Endothelial cell of umbilical vein (primary cell): Measurements from ENCODE around the gene AMT. TPM values are rescaled to one million over a fixed set of nuclear protein-coding genes. Genes with fewer than 3 reads are reported as not detected.

Experiments
- BruUV-seq: library from RNA; stranded (reverse); fragments of 400-500 nt; replicated peaks from 2 replicates; lab custom pipeline; 2021; lab: Mats Ljungman, UMichigan
- CTCF ChIA-PET: fragments of 300-600, 350-600 bp; sonication (Branson Sonifier 250); formaldehyde crosslinking; loops from one replicate; lab custom pipeline; 2021; ENCODE audit warnings: antibody characterized with exemption, inconsistent platforms; lab: Charles Lee
- POLR2A ChIA-PET: fragments of 300-600, 350-600 bp; sonication (Branson Sonifier 250); formaldehyde crosslinking; loops from one replicate; lab custom pipeline; 2021; ENCODE audit warnings: antibody characterized with exemption, inconsistent platforms; lab: Charles Lee
- DNase-seq: peaks from one replicate; pipeline ENCODE4 v3.0.0-alpha.2; 2011; ENCODE audit warnings: low read depth, low spot score
- FAIRE-seq: peaks from 2 replicates; lab custom pipeline; 2011; peaks lifted over from hg19 to GRCh38; lab: Jason Lieb, UNC
- H2AFZ ChIP-seq: 2 replicates; pipeline ENCODE4 v1.6.0; 2012; ENCODE audit warnings: low read depth, low read length, control low read depth, inconsistent platforms
- H3K27ac ChIP-seq: 2 replicates; pipeline ENCODE4 v1.5.1; 2011; ENCODE audit warnings: low read depth, mild to moderate bottlenecking, control low read depth, low read length, moderate library complexity; ENCODE audit not compliant: insufficient read depth
- H3K27me3 ChIP-seq, 2 experiments: 2 replicates each; pipeline versions ENCODE4 v1.6.0 to v1.6.1; 2011; ENCODE audit warnings: low read length in 2 of 2, mixed read lengths in 1 of 2; ENCODE audit not compliant: control insufficient read depth in 2 of 2, insufficient read depth in 2 of 2
- H3K36me3 ChIP-seq, 2 experiments: 2 replicates in 1 of 2; 3 replicates in 1 of 2; pipeline ENCODE4 v1.5.1; 2011; ENCODE audit warnings: low read length in 2 of 2, mild to moderate bottlenecking in 1 of 2, moderate library complexity in 1 of 2; ENCODE audit not compliant: control insufficient read depth in 2 of 2, insufficient read depth in 2 of 2; ENCODE audit errors: extremely low read depth in 1 of 2
- H3K4me1 ChIP-seq: 3 replicates; pipeline ENCODE4 v1.5.1; 2011; ENCODE audit warnings: mild to moderate bottlenecking, low read length; ENCODE audit not compliant: control insufficient read depth, insufficient read depth; ENCODE audit errors: extremely low read depth
- H3K4me2 ChIP-seq: 2 replicates; pipeline ENCODE4 v1.6.1; 2011; ENCODE audit warnings: low read length, control low read depth, mixed read lengths; ENCODE audit not compliant: insufficient read depth
- H3K4me3 ChIP-seq, 3 experiments: fragments of 200-600 bp in 1 of 3; sonication (generic), shearing (Covaris generic) in 1 of 3; replicated peaks in 1 of 3; 2 replicates each; pipeline ENCODE4 v1.5.1; 2011 to 2016; ENCODE audit warnings: control low read depth in 3 of 3, low read length in 3 of 3, mild to moderate bottlenecking in 2 of 3, inconsistent platforms in 1 of 3, low read depth in 1 of 3, moderate library complexity in 1 of 3; ENCODE audit not compliant: insufficient read depth in 1 of 3
- H3K79me2 ChIP-seq: 2 replicates; pipeline ENCODE4 v1.6.0; 2012; ENCODE audit warnings: low read length, inconsistent platforms; ENCODE audit not compliant: control insufficient read depth, insufficient read depth
- H3K9ac ChIP-seq: replicated peaks from 2 replicates; pipeline ENCODE3; 2011; ENCODE audit warnings: low read length, control low read depth; ENCODE audit not compliant: insufficient read depth; ENCODE audit errors: extremely low read depth
- H3K9me1 ChIP-seq: replicated peaks from 3 replicates; pipeline ENCODE4 v1.6.0; 2011; ENCODE audit warnings: mild to moderate bottlenecking, low read length; ENCODE audit not compliant: control insufficient read depth, insufficient read depth; ENCODE audit errors: extremely low read depth
- H3K9me3 ChIP-seq: replicated peaks from 2 replicates; pipeline ENCODE4 v1.5.1; 2012; ENCODE audit warnings: low read length, inconsistent platforms; ENCODE audit not compliant: control insufficient read depth, insufficient read depth
- H4K20me1 ChIP-seq: replicated peaks from 2 replicates; pipeline ENCODE3; 2011; ENCODE audit warnings: mild to moderate bottlenecking, low read length; ENCODE audit not compliant: control insufficient read depth, insufficient read depth; ENCODE audit errors: extremely low read depth
- CTCF ChIP-seq, 2 donors: IDR thresholded peaks; 1 replicate in 1 of 2; 2 replicates in 1 of 2; pipeline ENCODE4 v1.5.1; 2011; ENCODE audit warnings: low read length in 2 of 2, mild to moderate bottlenecking in 2 of 2, moderate library complexity in 2 of 2, control low read depth in 1 of 2, inconsistent platforms in 1 of 2, low read depth in 1 of 2; ENCODE audit not compliant: insufficient read depth in 1 of 2; ENCODE audit errors: extremely low read depth in 1 of 2
- EZH2 ChIP-seq: IDR thresholded peaks from 2 replicates; pipeline ENCODE4 v1.6.1; 2012; ENCODE audit warnings: borderline replicate concordance, low read depth, mild to moderate bottlenecking, moderate library complexity, low read length, inconsistent platforms; ENCODE audit not compliant: severe bottlenecking
- FOS ChIP-seq: IDR thresholded peaks from 2 replicates; pipeline ENCODE4 v1.6.1; 2011; ENCODE audit warnings: mild to moderate bottlenecking, low read length, moderate library complexity, borderline replicate concordance; ENCODE audit not compliant: insufficient read depth
- GATA2 ChIP-seq: IDR thresholded peaks from 2 replicates; pipeline ENCODE4 v1.7.0; 2011; ENCODE audit warnings: low read depth, mild to moderate bottlenecking, moderate library complexity, mixed read lengths, low read length; ENCODE audit not compliant: insufficient read length, insufficient read depth
- JUN ChIP-seq: IDR thresholded peaks from 2 replicates; pipeline ENCODE4 v1.6.1; 2011; ENCODE audit warnings: borderline replicate concordance, low read depth; ENCODE audit not compliant: insufficient read length, insufficient read depth
- MAX ChIP-seq: IDR thresholded peaks from 2 replicates; pipeline ENCODE4 v1.6.1; 2011; ENCODE audit not compliant: insufficient read depth, insufficient read length
- MYC ChIP-seq: IDR thresholded peaks from one replicate; pipeline ENCODE4 v1.6.1; 2011; ENCODE audit warnings: mild to moderate bottlenecking, low read depth, low read length
- POLR2A ChIP-seq: IDR thresholded peaks from 2 replicates; pipeline ENCODE4 v1.6.1; 2012; ENCODE audit warnings: low read depth, mild to moderate bottlenecking, control low read depth, low read length
- POLR2AphosphoS5 ChIP-seq: IDR thresholded peaks from 2 replicates; pipeline ENCODE4 v1.6.1; 2012; ENCODE audit warnings: low read depth, mild to moderate bottlenecking, control low read depth, low read length, moderate library complexity; ENCODE audit not compliant: insufficient read depth
- dilution Hi-C: fragments of 300-500 bp; cut with MboI; formaldehyde crosslinking; loops from one replicate; pipeline ENCODE4 v1.15.0; 2019; ENCODE audit warnings: low sequenced_read_pairs; ENCODE audit not compliant: extremely low pct_ligation_motif_present
- intact Hi-C: fragments of 100-400 bp; cut with micrococcal nuclease; formaldehyde crosslinking; loops from one replicate; pipeline ENCODE4 v1.10.0; 2022
- polyA plus RNA-seq, 4 experiments: library from polyadenylated mRNA; depleted of rRNA in 3 of 4; stranded (reverse) in 3 of 4; unstranded in 1 of 4; fragments of >200 nt; gene quantifications; 2 replicates each; pipeline versions ENCODE4 v1.2.1 to v1.2.3, GENCODE V29; 2011 to 2012; ENCODE audit warnings: missing spikeins in 1 of 4
- total RNA-seq: library from RNA; stranded (reverse); gene quantifications from 2 replicates; pipeline ENCODE4 v1.2.3, GENCODE V29; 2021

Gene AMT
- total and polyA plus RNA-seq, 2 donors (not counting 3 experiments of a cell fraction or from before 2014, with no cell fraction given): 4.4 to 9.0 TPM

GRCh38 chr3:49460188-49460890, 38.1 kb upstream of the AMT start:
- dilution Hi-C loops (no loop called here), intact Hi-C loops (no loop called here)
- DNase-seq (no peak), FAIRE-seq (no peak)
- CTCF ChIA-PET: interaction anchor here (2.9 kb wide), 1 partner anchor 11 kb away, joined by 24 read pairs; no protein-coding TSS in a partner anchor
- Histone ChIP-seq H3K27me3 (no peaks in the 10 kb centered on the region), H3K27ac (no peak overlapping the region), H3K9me1 (no peaks in the 10 kb centered on the region), H3K4me1 (no peaks in the 10 kb centered on the region), H3K9me3 (no peaks in the 10 kb centered on the region), H2AFZ (no peak overlapping the region), H3K4me2 (no peak overlapping the region), H3K36me3 (no peaks in the 10 kb centered on the region), H3K79me2 (no peaks in the 10 kb centered on the region), H3K4me3 (no peak overlapping the region), H3K9ac (no peak overlapping the region), H4K20me1 (no peaks in the 10 kb centered on the region)
- POLR2A ChIA-PET: no interaction called here
- no TSS peak for BruUV-seq
- TF ChIP-seq FOS (no peak), JUN (no peak), POLR2AphosphoS5 (no peak), CTCF (IDR thresholded peaks at IDR 0.05; ENCODE audit: extremely low read depth in 1 of 2, insufficient read depth in 1 of 2, low read depth in 1 of 2, low read length in 2 of 2) (no peak), GATA2 (no peak), EZH2 (no peak), POLR2A (no peak), MYC (no peak), MAX (no peak)
